K562 (cell line): ENCODE data around the gene ZCCHC14. TPM values are rescaled to one million over a fixed set of nuclear protein-coding genes. Genes with fewer than 3 reads are reported as not detected.

Source experiments
- ATAC-seq: fragments of 200-7000 bp; cut with Tn5 transposase; 3 replicates; pipeline ENCODE4 v1.9.1; 2020; ENCODE audit warnings: moderate library complexity
- BruUV-seq: library from RNA; stranded (reverse); fragments of 400-500 nt; replicated peaks from 2 replicates; lab custom pipeline; 2021; lab: Mats Ljungman, UMichigan
- CTCF ChIA-PET: fragments of 300-600 bp; formaldehyde crosslinking; extraction: SDS; loops from one replicate; lab custom pipeline; 2021; ENCODE audit warnings: low intra/inter-chr PET ratio; lab: Yijun Ruan, JAX
- POLR2A ChIA-PET: fragments of 300-600, 350-650 bp; sonication (Branson Sonifier 250); formaldehyde crosslinking; extraction: SDS; loops from one replicate; lab custom pipeline; 2021; ENCODE audit warnings: antibody characterized with exemption, inconsistent platforms; lab: Yijun Ruan, JAX
- DNase-seq, 4 experiments: peaks; one replicate each; pipeline versions ENCODE4 v3.0.0 to v3.0.0-alpha.2; 2011 to 2018; ENCODE audit warnings: low spot score in 3 of 4, mixed read lengths in 3 of 4; ENCODE audit errors: extremely low read depth in 1 of 4
- FAIRE-seq: peaks from 2 replicates; lab custom pipeline; 2011; peaks lifted over from hg19 to GRCh38; lab: Jason Lieb, UNC
- H2AFZ ChIP-seq: 2 replicates; pipeline ENCODE4 v1.6.0; 2011; ENCODE audit warnings: low read depth, low read length, control low read depth, inconsistent platforms
- H3K27ac ChIP-seq: fragments of 200-600 bp; 3 replicates; pipeline ENCODE4 v1.8.0; 2011; ENCODE audit warnings: low read depth, mild to moderate bottlenecking, control low read depth, inconsistent platforms, low read length, moderate library complexity, mixed read lengths; ENCODE audit errors: extremely low read depth
- H3K27me3 ChIP-seq, 2 experiments: fragments of 300-600 bp in 1 of 2; 2 replicates in 1 of 2; 3 replicates in 1 of 2; pipeline versions ENCODE4 v1.6.0 to v1.8.0; 2011; ENCODE audit warnings: inconsistent platforms in 2 of 2, low read length in 2 of 2, mild to moderate bottlenecking in 1 of 2, mixed read lengths in 1 of 2, moderate library complexity in 1 of 2; ENCODE audit not compliant: control insufficient read depth in 2 of 2, insufficient read depth in 2 of 2
- H3K36me3 ChIP-seq: fragments of 300-600 bp; 3 replicates; pipeline ENCODE4 v1.8.0; 2011; ENCODE audit warnings: mild to moderate bottlenecking, low read length, inconsistent platforms; ENCODE audit not compliant: control insufficient read depth, insufficient read depth
- H3K4me1 ChIP-seq, 2 experiments: fragments of 200-600 bp in 1 of 2; replicated peaks in 1 of 2; 2 replicates in 1 of 2; 3 replicates in 1 of 2; pipeline versions ENCODE4 v1.5.1 to v1.8.0; 2011; ENCODE audit warnings: inconsistent platforms in 2 of 2, low read length in 2 of 2, mild to moderate bottlenecking in 1 of 2, mixed read lengths in 1 of 2, moderate library complexity in 1 of 2; ENCODE audit not compliant: control insufficient read depth in 2 of 2, insufficient read depth in 2 of 2
- H3K4me2 ChIP-seq: 2 replicates; pipeline ENCODE4 v1.6.1; 2011; ENCODE audit warnings: low read length, control low read depth, inconsistent platforms, mixed read lengths; ENCODE audit not compliant: insufficient read depth
- H3K4me3 ChIP-seq: fragments of 200-600 bp; sonication (generic), shearing (Covaris generic); 2 replicates; pipeline ENCODE4 v1.5.1; 2016; ENCODE audit warnings: control low read depth, inconsistent platforms
- H3K79me2 ChIP-seq: fragments of 200-600 bp; 3 replicates; pipeline ENCODE4 v1.8.0; 2011; ENCODE audit warnings: low read length, inconsistent platforms; ENCODE audit not compliant: control insufficient read depth, insufficient read depth
- H3K9ac ChIP-seq, 2 experiments: 2 replicates each; pipeline versions ENCODE4 v1.6.0 to v1.6.1; 2011; ENCODE audit warnings: low read depth in 2 of 2, low read length in 2 of 2, control low read depth in 1 of 2, inconsistent platforms in 1 of 2, mild to moderate bottlenecking in 1 of 2, mixed read lengths in 1 of 2; ENCODE audit not compliant: insufficient read depth in 1 of 2
- H3K9me1 ChIP-seq: one replicate; pipeline ENCODE4 v1.6.0; 2011; ENCODE audit warnings: inconsistent platforms, mild to moderate bottlenecking, low read length, moderate library complexity; ENCODE audit not compliant: control insufficient read depth, insufficient read depth
- H3K9me3 ChIP-seq: replicated peaks from 2 replicates; pipeline ENCODE4 v1.5.1; 2011; ENCODE audit warnings: low read depth, low read length, inconsistent platforms; ENCODE audit not compliant: control insufficient read depth, insufficient read depth
- H4K20me1 ChIP-seq: replicated peaks from 2 replicates; pipeline ENCODE4 v1.6.1; 2011; ENCODE audit warnings: low read length, inconsistent platforms, mixed read lengths; ENCODE audit not compliant: control insufficient read depth, insufficient read depth
- ATF4 ChIP-seq: fragments of 450-650 bp; formaldehyde crosslinking; IDR thresholded peaks from 2 replicates; pipeline ENCODE4 v1.4.0; 2022; ENCODE audit warnings: mild to moderate bottlenecking, moderate library complexity
- FOXK2 ChIP-seq, 2 experiments: fragments of 450-650 bp; IDR thresholded peaks in 1 of 2; conservative IDR thresholded peaks in 1 of 2; 2 replicates each; pipeline ENCODE4 v1.6.1; 2016; ENCODE audit warnings: low read depth in 2 of 2, mild to moderate bottlenecking in 1 of 2
- GATAD2A ChIP-seq: fragments of 450-650 bp; IDR thresholded peaks from 2 replicates; pipeline ENCODE4 v1.6.1; 2017
- HDAC3 ChIP-seq: fragments of 450-650 bp; IDR thresholded peaks from 2 replicates; pipeline ENCODE4 v1.6.1; 2018; ENCODE audit warnings: borderline replicate concordance, mild to moderate bottlenecking, moderate library complexity; ENCODE audit not compliant: partially characterized antibody
- SMARCE1 ChIP-seq: fragments of 450-650 bp; IDR thresholded peaks from 2 replicates; pipeline ENCODE4 v1.7.1; 2016; ENCODE audit warnings: mild to moderate bottlenecking
- WHSC1 ChIP-seq: IDR thresholded peaks from one replicate; pipeline ENCODE4 v1.6.1; 2012; ENCODE audit warnings: low read length, control low read depth, inconsistent platforms
- ZNF143 ChIP-seq: sonication (generic); formaldehyde crosslinking; IDR thresholded peaks from 2 replicates; pipeline ENCODE4 v1.9.0; 2022; ENCODE audit warnings: mild to moderate bottlenecking, missing genetic modification reagents
- ZNF224 ChIP-seq: sonication (generic); formaldehyde crosslinking; IDR thresholded peaks from 2 replicates; pipeline ENCODE4 v1.8.0; 2022; ENCODE audit warnings: mild to moderate bottlenecking, missing genetic modification reagents
- ZNF311 ChIP-seq: fragments of 250-450 bp; sonication (Bioruptor Pico); IDR thresholded peaks from 2 replicates; pipeline ENCODE4 v1.4.0; 2020; ENCODE audit warnings: mild to moderate bottlenecking, moderate library complexity
- WGBS: fragments of 100-300 bp; shearing (Covaris generic); methylation state at CpG from one replicate; pipeline ENCODE4 v1.1.6; 2016; ENCODE audit warnings: low coverage, mixed read lengths; ENCODE audit not compliant: insufficient coverage; ENCODE audit errors: missing lambda C conversion rate; 5-methylcytosine and 5-hydroxymethylcytosine counted together
- in situ Hi-C: fragments of 300-500 bp; cut with MboI; formaldehyde crosslinking; loops from 4 replicates; pipeline ENCODE4 v1.15.0; 2018; ENCODE audit warnings: inconsistent platforms, mixed read lengths
- intact Hi-C: fragments of 100-400 bp; cut with micrococcal nuclease; formaldehyde crosslinking; loops from 2 replicates; pipeline ENCODE4 v1.14.2; 2022
- polyA plus RNA-seq, 8 experiments: library from polyadenylated mRNA; depleted of rRNA in 4 of 8; stranded (reverse) in 5 of 8; unstranded in 3 of 8; fragments of >200 nt; fragmentation: Nextera tagmentation in 2 of 8; fragmentation: Illumina TruSeq in 1 of 8; extraction: Ambion mirVana in 2 of 8; extraction: Trizol in 1 of 8; gene quantifications; 2 replicates each; pipeline versions ENCODE4 v1.2.1 to v1.2.3, GENCODE V29; 2011 to 2014; ENCODE audit warnings: inconsistent platforms in 1 of 8, missing spikeins in 1 of 8
- total RNA-seq, 7 experiments: library from RNA; depleted of rRNA in 6 of 7; stranded (reverse); fragments of >200 nt in 6 of 7; fragmentation: Illumina TruSeq in 2 of 7; extraction: Trizol in 2 of 7; gene quantifications; 2 replicates each; pipeline versions ENCODE4 v1.2.1 to v1.2.3, GENCODE V29; 2011 to 2021; ENCODE audit warnings: low replicate concordance in 1 of 7
- TF ChIP-seq, protein P1 (sequence below): sonication (generic); formaldehyde crosslinking; IDR thresholded peaks from 2 replicates; pipeline ENCODE4 v1.8.0; 2022; ENCODE audit warnings: missing genetic modification reagents, mild to moderate bottlenecking, borderline replicate concordance
- TF ChIP-seq, protein P2 (sequence below): fragments of 450-650 bp; IDR thresholded peaks from 2 replicates; pipeline ENCODE4 v1.6.1; 2016; ENCODE audit warnings: missing biosample characterization, missing genetic modification characterization

The ZCCHC14 gene
- total and polyA plus RNA-seq, 9 of the 15 experiments (the other 6 are each of a cell fraction or from before 2014, with no cell fraction given) = 1.5 to 12.4 (median 2.9) TPM

DNA sequence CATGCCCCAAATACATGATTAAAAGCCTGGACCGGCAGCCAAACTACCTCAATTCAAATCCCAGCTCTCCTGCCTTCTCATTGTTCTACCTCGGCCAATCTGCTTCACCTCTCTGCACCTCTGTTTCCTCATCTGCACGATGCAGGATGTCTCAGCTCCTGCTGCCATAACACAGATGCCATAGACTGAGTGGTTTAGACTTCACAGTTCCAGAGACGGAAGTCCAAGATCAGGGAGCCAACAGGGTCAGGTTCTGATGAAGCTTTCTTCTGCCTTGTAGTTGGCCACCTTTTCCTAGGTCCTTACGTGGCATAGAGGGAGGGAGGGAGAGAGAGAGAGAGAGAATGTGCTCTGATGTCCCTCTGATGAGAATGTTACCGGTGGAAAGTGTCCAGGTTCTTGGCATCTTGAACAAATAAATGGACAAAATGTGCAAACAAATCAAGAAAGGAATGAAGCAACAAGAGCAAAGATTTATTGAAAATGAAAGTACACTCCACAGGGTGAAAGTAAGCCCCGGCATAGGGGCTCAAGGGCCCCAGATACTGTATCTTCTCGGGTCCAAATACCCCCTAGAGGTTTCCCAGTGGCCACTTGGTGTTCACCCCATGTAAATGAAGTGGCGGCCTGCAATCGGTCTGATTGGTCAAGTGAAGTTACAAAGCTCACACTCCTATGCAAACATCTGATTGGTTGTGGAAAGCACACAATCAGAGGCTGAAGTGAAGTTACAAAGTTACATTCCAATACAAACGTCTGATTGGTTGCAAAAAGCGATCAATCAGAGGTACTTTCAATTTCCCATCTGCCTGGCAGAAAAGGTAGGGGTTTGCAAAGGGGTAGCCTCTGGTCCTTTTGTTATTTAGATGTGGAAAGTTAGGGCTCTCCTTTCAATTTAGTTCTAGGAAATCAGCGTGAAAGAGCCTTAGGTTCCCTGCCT lies 43.3 kb upstream of the ZCCHC14 start:
- ChIA-PET CTCF (interaction anchor here (0.6 kb wide), 1 partner anchor 119 kb away, joined by 4 read pairs; no protein-coding TSS in a partner anchor), POLR2A (interaction anchor here (0.6 to 1.1 kb wide), 5 partner anchors 10 to 1003 kb away, joined by 3 read pairs; no protein-coding TSS in a partner anchor)
- intact Hi-C loops = no loop called here
- H3K79me2 ChIP-seq = no peaks in the 10 kb centered on the region
- DNase-seq (no peak), ATAC-seq (no peak), FAIRE-seq (no peak)
- H3K36me3 ChIP-seq = no peaks in the 10 kb centered on the region
- in situ Hi-C loops = no loop called here
- H3K4me3 ChIP-seq = no peak overlapping the region
- no peak for TF ChIP-seq ZNF143
- TF ChIP-seq SMARCE1 = no peak
- TF ChIP-seq ZNF224 (CRISPR knock-in tag) = no peak
- H3K27me3 ChIP-seq = peaks cover 52 to 82% of the 10 kb centered on the region in 2 experiments
- 0 out of 2 replicates have a peak, but pooled peaks cover 1% of the 10 kb centered on the region for H3K9me3 ChIP-seq
- no peak overlapping the region for H3K9ac ChIP-seq
- H3K9me1 ChIP-seq = no peaks in the 10 kb centered on the region
- H4K20me1 ChIP-seq = 0 out of 2 replicates have a peak, but pooled peaks cover 3% of the 10 kb centered on the region
- no peak overlapping the region for H2AFZ ChIP-seq
- no peak overlapping the region for H3K4me2 ChIP-seq
- BruUV-seq = no TSS peak
- no peak overlapping the region for H3K27ac ChIP-seq
- under 1% methylated on average over 13 of the region's 13 CpGs for WGBS
- H3K4me1 ChIP-seq = 0 out of 5 replicates have a peak, but pooled peaks cover 0 to 4% of the 10 kb centered on the region in 2 experiments

- no peak overlapping the region for H2AFZ ChIP-seq
- no peaks in the 10 kb centered on the region for H3K9me1 ChIP-seq
- H3K4me3 ChIP-seq = no peak overlapping the region
- intact Hi-C loops (no loop called here), in situ Hi-C loops (no loop called here)
- H3K4me2 ChIP-seq = no peak overlapping the region
- no TSS peak for BruUV-seq
- H3K27me3 ChIP-seq = peaks cover 47 to 81% of the 10 kb centered on the region in 2 experiments
- DNase-seq = no peak
- ChIA-PET CTCF (interaction anchor here (0.6 kb wide), 1 partner anchor 118 kb away, joined by 4 read pairs; no protein-coding TSS in a partner anchor), POLR2A (interaction anchor here (0.6 to 1.1 kb wide), 4 partner anchors 11 to 1004 kb away, joined by 3 read pairs; no protein-coding TSS in a partner anchor)
- no peaks in the 10 kb centered on the region for H3K79me2 ChIP-seq
- no peak overlapping the region for H3K9ac ChIP-seq
- 0 out of 2 replicates have a peak, but pooled peaks cover 3% of the 10 kb centered on the region for H4K20me1 ChIP-seq
- no peaks in the 10 kb centered on the region for H3K4me1 ChIP-seq
- whole genome bisulfite sequencing = 0% methylated on average over 3 of the region's 3 CpGs
- no peaks in the 10 kb centered on the region for H3K36me3 ChIP-seq
- 0 out of 2 replicates have a peak, but pooled peaks cover 1% of the 10 kb centered on the region for H3K9me3 ChIP-seq
- no peak overlapping the region for H3K27ac ChIP-seq
- no peak for ATAC-seq
- FAIRE-seq = no peak
- TF ChIP-seq, protein P1, sequence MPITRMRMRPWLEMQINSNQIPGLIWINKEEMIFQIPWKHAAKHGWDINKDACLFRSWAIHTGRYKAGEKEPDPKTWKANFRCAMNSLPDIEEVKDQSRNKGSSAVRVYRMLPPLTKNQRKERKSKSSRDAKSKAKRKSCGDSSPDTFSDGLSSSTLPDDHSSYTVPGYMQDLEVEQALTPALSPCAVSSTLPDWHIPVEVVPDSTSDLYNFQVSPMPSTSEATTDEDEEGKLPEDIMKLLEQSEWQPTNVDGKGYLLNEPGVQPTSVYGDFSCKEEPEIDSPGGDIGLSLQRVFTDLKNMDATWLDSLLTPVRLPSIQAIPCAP (CRISPR knock-in tag) = no peak
- no peak for TF ChIP-seq FOXK2 (conservative IDR thresholded peaks at IDR 0.05 in 1 of 2, IDR thresholded peaks at IDR 0.05 in 1 of 2; ENCODE audit: low read depth in 2 of 2)
- TF ChIP-seq, protein P2, sequence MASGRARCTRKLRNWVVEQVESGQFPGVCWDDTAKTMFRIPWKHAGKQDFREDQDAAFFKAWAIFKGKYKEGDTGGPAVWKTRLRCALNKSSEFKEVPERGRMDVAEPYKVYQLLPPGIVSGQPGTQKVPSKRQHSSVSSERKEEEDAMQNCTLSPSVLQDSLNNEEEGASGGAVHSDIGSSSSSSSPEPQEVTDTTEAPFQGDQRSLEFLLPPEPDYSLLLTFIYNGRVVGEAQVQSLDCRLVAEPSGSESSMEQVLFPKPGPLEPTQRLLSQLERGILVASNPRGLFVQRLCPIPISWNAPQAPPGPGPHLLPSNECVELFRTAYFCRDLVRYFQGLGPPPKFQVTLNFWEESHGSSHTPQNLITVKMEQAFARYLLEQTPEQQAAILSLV (tag) = no peak
- TF ChIP-seq ZNF311 = no peak
- no peak for TF ChIP-seq WHSC1
- TF ChIP-seq GATAD2A = no peak
- no peak for TF ChIP-seq HDAC3
- no peak for TF ChIP-seq ATF4 (CRISPR knock-in tag)
Observed at GRCh38 chr16:87535457-87535854, 42.6 kb upstream of the ZCCHC14 start.
